NCI-H69 (cell line): Measurements from ENCODE around the gene GPR89B.
A peak's percentile ranks its signal among the peaks of the same experiment; 100 is the strongest.
"Not testable (repeated sequence)": the region's sequence is repeated elsewhere in the genome, so short reads cannot be mapped to it uniquely, and the experiment has no call there.

Source experiments
- DNase-seq: peaks from one replicate; lab custom pipeline; 2025; lab: John Stamatoyannopoulos, UW

Gene GPR89B

GRCh38 chr1:148032690-148033089 lies 104.5 kb downstream of the GPR89B start:
- DNase-seq = not testable (repeated sequence)

- DNase-seq = not testable (repeated sequence)
These were observed 104.9 kb downstream of the GPR89B start for GRCh38 chr1:148033147-148033546.

GRCh38 chr1:148037850-148038461 lies 109.7 kb downstream of the GPR89B start:
- DNase-seq = not testable (repeated sequence)

DNA sequence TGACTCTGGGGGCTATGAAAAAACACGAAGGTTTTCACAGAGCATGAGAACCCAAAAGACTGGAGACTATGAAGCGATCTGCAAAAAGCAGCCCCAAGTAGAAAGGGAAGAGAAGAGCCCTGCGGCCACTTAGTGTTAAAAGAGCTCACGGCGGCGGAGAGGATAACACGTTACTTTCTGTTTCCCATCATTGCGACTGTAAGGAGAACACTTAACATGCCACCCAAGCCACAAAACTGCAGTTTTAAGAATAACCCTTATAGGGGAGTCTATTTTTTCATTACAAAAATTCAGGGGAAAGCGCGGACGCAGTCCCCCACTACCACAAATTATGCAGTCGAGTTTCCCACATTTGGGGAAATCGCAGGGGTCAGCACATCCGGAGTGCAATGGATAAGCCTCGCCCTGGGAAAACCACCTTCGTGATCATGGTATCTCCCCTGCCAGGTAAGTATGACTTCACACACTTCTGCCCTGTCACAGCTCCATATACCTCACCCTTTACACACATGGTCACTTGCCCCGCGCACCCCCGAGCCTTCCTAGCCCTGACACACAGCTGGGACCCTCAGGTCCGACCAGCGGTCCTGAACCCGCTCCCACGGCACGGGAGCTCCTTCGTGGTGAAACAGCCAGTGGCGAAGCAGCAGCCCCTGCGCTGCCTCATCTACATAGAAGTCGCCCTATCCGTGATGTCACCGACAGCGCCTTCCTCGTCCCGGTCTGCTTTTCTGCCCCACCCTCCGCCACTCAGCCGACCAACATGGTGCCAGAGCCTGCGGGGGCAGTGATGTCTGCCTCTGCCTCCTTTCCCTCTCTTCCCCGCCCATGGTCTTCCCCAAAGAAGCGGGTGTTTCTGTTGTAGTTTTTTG lies 110.5 kb downstream of the GPR89B start:
- peak; percentile 86 for DNase-seq
